Liver (tissue), 9 donors: ENCODE data around the gene UTP4. TPM values are rescaled to one million over a fixed set of nuclear protein-coding genes. Genes with fewer than 3 reads are reported as not detected.

Experiments
- DNase-seq: peaks from one replicate; pipeline ENCODE4 v3.0.0-alpha.2; 2017; ENCODE audit warnings: low spot score
- H3K27ac ChIP-seq, 2 donors: one replicate each; pipeline ENCODE4 v1.7.0; 2013; ENCODE audit warnings: inconsistent platforms in 2 of 2, low read length in 2 of 2, control low read depth in 1 of 2, low read depth in 1 of 2, mild to moderate bottlenecking in 1 of 2
- H3K27me3 ChIP-seq, 4 donors: one replicate each; pipeline versions ENCODE4 v1.6.1 to v1.7.0; 2013; ENCODE audit warnings: low read length in 3 of 4, inconsistent platforms in 1 of 4, mild to moderate bottlenecking in 1 of 4, moderate library complexity in 1 of 4; ENCODE audit not compliant: control insufficient read depth in 4 of 4, insufficient read depth in 4 of 4
- H3K36me3 ChIP-seq, 4 donors: one replicate each; pipeline versions ENCODE4 v1.6.1 to v1.7.0; 2013; ENCODE audit warnings: low read length in 3 of 4, mild to moderate bottlenecking in 3 of 4, low read depth in 1 of 4, moderate library complexity in 1 of 4; ENCODE audit not compliant: control insufficient read depth in 4 of 4, insufficient read depth in 3 of 4
- H3K4me1 ChIP-seq, 4 donors: one replicate each; pipeline versions ENCODE4 v1.6.1 to v1.7.0; 2013; ENCODE audit warnings: low read length in 3 of 4, mild to moderate bottlenecking in 3 of 4, moderate library complexity in 1 of 4; ENCODE audit not compliant: control insufficient read depth in 4 of 4, insufficient read depth in 4 of 4
- H3K4me3 ChIP-seq, 3 donors: one replicate each; pipeline versions ENCODE4 v1.6.1 to v1.7.0; 2013; ENCODE audit warnings: low read length in 3 of 3, control low read depth in 1 of 3, low read depth in 1 of 3, mild to moderate bottlenecking in 1 of 3
- H3K9ac ChIP-seq, 2 donors: one replicate each; pipeline ENCODE4 v1.7.0; 2013; ENCODE audit warnings: low read length in 2 of 2, mild to moderate bottlenecking in 2 of 2, moderate library complexity in 2 of 2, control low read depth in 1 of 2, low read depth in 1 of 2
- H3K9me3 ChIP-seq, 4 donors: one replicate each; pipeline versions ENCODE4 v1.6.1 to v1.7.0; 2013; ENCODE audit warnings: low read length in 3 of 4; ENCODE audit not compliant: control insufficient read depth in 4 of 4
- EGR1 ChIP-seq, 2 donors: IDR thresholded peaks; 2 replicates each; pipeline ENCODE4 v1.6.1; 2016 to 2018; ENCODE audit warnings: antibody characterized with exemption in 2 of 2, low read depth in 2 of 2
- FOXA1 ChIP-seq: IDR thresholded peaks from 2 replicates; pipeline ENCODE4 v1.6.1; 2016; ENCODE audit warnings: antibody characterized with exemption
- FOXA2 ChIP-seq: IDR thresholded peaks from 2 replicates; pipeline ENCODE4 v1.6.1; 2016; ENCODE audit warnings: antibody characterized with exemption
- NR2F2 ChIP-seq: IDR thresholded peaks from 2 replicates; pipeline ENCODE4 v1.6.1; 2016; ENCODE audit warnings: antibody characterized with exemption
- RAD21 ChIP-seq, 2 donors: IDR thresholded peaks; 2 replicates each; pipeline ENCODE4 v1.6.1; 2016; ENCODE audit warnings: antibody characterized with exemption in 2 of 2, mild to moderate bottlenecking in 2 of 2
- TAF1 ChIP-seq: conservative IDR thresholded peaks from 2 replicates; pipeline ENCODE4 v1.6.1; 2016; ENCODE audit warnings: antibody characterized with exemption, mild to moderate bottlenecking
- WGBS: extraction: QIAGEN DNeasy Blood & Tissue Kit; methylation state at CpG from one replicate; pipeline ENCODE4 v1.1.7; 2013; 5-methylcytosine and 5-hydroxymethylcytosine counted together
- polyA plus RNA-seq, 2 donors: library from polyadenylated mRNA; stranded (reverse) in 1 of 2; unstranded in 1 of 2; fragments of 200-250 nt in 1 of 2; fragments of >200 nt in 1 of 2; fragmentation: Nextera tagmentation in 1 of 2; extraction: Ambion mirVana in 1 of 2; gene quantifications; one replicate each; pipeline versions ENCODE4 v1.2.1 to v1.2.3, GENCODE V29; 2013 to 2015
- total RNA-seq, 2 donors: library from RNA; depleted of rRNA; stranded (reverse); fragments of >200 nt; gene quantifications; one replicate each; pipeline ENCODE4 v1.2.3, GENCODE V29; 2014
- TF ChIP-seq, protein P1 (sequence below): IDR thresholded peaks from 2 replicates; pipeline ENCODE4 v1.6.1; 2016; ENCODE audit warnings: antibody characterized with exemption
- TF ChIP-seq, protein P2 (sequence below): IDR thresholded peaks from 2 replicates; pipeline ENCODE4 v1.6.1; 2016; ENCODE audit warnings: antibody characterized with exemption, mild to moderate bottlenecking
- donor health status: healthy.
- donor health status: healthy.
- donor health status: healthy.
- donor health status: healthy.
- donor health status: healthy.

UTP4 gene
- total and polyA plus RNA-seq, 4 donors, result 11.3 to 13.8 (median 12.4) TPM

DNA sequence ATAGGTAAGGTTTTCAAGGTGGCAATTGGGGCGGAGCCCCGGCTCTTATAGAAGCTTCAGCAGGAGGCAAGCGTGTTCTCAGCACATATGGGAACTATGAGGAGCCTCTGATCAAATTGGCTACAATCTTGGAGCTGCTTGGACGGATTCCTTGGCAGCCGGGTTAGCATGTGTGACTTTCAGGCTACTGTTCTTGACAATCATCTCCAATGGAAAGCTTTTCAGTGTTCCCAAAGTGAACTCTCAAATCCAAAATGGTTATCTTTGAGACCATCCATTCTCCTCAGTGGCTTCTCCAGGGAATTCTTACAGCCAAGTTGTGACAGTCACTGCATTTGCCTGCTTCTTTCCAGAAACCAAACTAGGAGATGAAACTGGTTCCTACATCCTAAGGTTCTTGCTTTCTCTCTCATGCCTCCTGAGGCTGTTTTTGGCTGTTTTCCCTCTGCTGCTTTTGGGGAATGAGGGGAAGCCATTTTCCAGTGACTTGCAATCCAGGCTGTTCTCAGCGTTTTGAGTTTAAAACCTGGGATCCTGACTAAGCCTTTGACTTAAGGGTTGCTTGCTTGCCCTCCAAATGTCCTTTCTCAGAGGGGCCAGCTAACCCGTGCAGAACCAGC lies 16.1 kb upstream of the UTP4 start:
- peaks cover 11 to 36% (median 17%) of the 10 kb centered on the region in 4 donors for H3K4me1 ChIP-seq
- no peak overlapping the region for H3K4me3 ChIP-seq
- TF ChIP-seq FOXA1, result no peak
- TF ChIP-seq, protein P1, sequence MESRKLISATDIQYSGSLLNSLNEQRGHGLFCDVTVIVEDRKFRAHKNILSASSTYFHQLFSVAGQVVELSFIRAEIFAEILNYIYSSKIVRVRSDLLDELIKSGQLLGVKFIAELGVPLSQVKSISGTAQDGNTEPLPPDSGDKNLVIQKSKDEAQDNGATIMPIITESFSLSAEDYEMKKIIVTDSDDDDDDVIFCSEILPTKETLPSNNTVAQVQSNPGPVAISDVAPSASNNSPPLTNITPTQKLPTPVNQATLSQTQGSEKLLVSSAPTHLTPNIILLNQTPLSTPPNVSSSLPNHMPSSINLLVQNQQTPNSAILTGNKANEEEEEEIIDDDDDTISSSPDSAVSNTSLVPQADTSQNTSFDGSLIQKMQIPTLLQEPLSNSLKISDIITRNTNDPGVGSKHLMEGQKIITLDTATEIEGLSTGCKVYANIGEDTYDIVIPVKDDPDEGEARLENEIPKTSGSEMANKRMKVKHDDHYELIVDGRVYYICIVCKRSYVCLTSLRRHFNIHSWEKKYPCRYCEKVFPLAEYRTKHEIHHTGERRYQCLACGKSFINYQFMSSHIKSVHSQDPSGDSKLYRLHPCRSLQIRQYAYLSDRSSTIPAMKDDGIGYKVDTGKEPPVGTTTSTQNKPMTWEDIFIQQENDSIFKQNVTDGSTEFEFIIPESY, result no peak
- no peak for TF ChIP-seq RAD21 (IDR thresholded peaks at IDR 0.05)
- no peak for TF ChIP-seq NR2F2
- no peak for TF ChIP-seq FOXA2
- WGBS, result 91% methylated on average over 7 of the region's 7 CpGs
- H3K9ac ChIP-seq, result no peak overlapping the region
- no peaks in the 10 kb centered on the region for H3K9me3 ChIP-seq
- H3K27me3 ChIP-seq, result no peaks in the 10 kb centered on the region
- H3K27ac ChIP-seq, result no peak overlapping the region
- no peak for DNase-seq
- H3K36me3 ChIP-seq, result peaks cover 6 to 28% (median 9%) of the 10 kb centered on the region in 4 donors

- Histone ChIP-seq H3K4me3 (no peak overlapping the region), H3K27me3 (no peaks in the 10 kb centered on the region), H3K4me1 (peaks cover 11 to 32% (median 17%) of the 10 kb centered on the region in 4 donors), H3K9ac (no peak overlapping the region), H3K27ac (no peak overlapping the region), H3K9me3 (no peaks in the 10 kb centered on the region), H3K36me3 (peaks cover 6 to 28% (median 9%) of the 10 kb centered on the region in 4 donors)
- TF ChIP-seq NR2F2 (peak; percentile 39), EGR1 (IDR thresholded peaks at IDR 0.05; ENCODE audit: low read depth in 2 of 2) (no peak)
- no peak for DNase-seq
- 78% methylated on average over 6 of the region's 6 CpGs for WGBS
Measured at GRCh38 chr16:69116906-69117305, 15.5 kb upstream of the UTP4 start.

GRCh38 chr16:69118468-69118867 lies 14.0 kb upstream of the UTP4 start:
- no peaks in the 10 kb centered on the region for H3K27me3 ChIP-seq
- no peak for TF ChIP-seq RAD21 (IDR thresholded peaks at IDR 0.05)
- TF ChIP-seq, protein P2, sequence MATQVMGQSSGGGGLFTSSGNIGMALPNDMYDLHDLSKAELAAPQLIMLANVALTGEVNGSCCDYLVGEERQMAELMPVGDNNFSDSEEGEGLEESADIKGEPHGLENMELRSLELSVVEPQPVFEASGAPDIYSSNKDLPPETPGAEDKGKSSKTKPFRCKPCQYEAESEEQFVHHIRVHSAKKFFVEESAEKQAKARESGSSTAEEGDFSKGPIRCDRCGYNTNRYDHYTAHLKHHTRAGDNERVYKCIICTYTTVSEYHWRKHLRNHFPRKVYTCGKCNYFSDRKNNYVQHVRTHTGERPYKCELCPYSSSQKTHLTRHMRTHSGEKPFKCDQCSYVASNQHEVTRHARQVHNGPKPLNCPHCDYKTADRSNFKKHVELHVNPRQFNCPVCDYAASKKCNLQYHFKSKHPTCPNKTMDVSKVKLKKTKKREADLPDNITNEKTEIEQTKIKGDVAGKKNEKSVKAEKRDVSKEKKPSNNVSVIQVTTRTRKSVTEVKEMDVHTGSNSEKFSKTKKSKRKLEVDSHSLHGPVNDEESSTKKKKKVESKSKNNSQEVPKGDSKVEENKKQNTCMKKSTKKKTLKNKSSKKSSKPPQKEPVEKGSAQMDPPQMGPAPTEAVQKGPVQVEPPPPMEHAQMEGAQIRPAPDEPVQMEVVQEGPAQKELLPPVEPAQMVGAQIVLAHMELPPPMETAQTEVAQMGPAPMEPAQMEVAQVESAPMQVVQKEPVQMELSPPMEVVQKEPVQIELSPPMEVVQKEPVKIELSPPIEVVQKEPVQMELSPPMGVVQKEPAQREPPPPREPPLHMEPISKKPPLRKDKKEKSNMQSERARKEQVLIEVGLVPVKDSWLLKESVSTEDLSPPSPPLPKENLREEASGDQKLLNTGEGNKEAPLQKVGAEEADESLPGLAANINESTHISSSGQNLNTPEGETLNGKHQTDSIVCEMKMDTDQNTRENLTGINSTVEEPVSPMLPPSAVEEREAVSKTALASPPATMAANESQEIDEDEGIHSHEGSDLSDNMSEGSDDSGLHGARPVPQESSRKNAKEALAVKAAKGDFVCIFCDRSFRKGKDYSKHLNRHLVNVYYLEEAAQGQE, result no peak
- TF ChIP-seq TAF1, result no peak
- no peak for TF ChIP-seq NR2F2
- peaks cover 6 to 28% (median 9%) of the 10 kb centered on the region in 4 donors for H3K36me3 ChIP-seq
- no peak for DNase-seq
- H3K9ac ChIP-seq, result no peak overlapping the region
- H3K4me3 ChIP-seq, result no peak overlapping the region
- peaks cover 15 to 25% (median 21%) of the 10 kb centered on the region in 4 donors for H3K4me1 ChIP-seq
- WGBS, result 99% methylated on average over 2 of the region's 2 CpGs
- no peak overlapping the region for H3K27ac ChIP-seq
- no peaks in the 10 kb centered on the region for H3K9me3 ChIP-seq
